ENCODE measurements around the gene FUZ.

The FUZ gene, protein sequence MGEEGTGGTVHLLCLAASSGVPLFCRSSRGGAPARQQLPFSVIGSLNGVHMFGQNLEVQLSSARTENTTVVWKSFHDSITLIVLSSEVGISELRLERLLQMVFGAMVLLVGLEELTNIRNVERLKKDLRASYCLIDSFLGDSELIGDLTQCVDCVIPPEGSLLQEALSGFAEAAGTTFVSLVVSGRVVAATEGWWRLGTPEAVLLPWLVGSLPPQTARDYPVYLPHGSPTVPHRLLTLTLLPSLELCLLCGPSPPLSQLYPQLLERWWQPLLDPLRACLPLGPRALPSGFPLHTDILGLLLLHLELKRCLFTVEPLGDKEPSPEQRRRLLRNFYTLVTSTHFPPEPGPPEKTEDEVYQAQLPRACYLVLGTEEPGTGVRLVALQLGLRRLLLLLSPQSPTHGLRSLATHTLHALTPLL

DNA sequence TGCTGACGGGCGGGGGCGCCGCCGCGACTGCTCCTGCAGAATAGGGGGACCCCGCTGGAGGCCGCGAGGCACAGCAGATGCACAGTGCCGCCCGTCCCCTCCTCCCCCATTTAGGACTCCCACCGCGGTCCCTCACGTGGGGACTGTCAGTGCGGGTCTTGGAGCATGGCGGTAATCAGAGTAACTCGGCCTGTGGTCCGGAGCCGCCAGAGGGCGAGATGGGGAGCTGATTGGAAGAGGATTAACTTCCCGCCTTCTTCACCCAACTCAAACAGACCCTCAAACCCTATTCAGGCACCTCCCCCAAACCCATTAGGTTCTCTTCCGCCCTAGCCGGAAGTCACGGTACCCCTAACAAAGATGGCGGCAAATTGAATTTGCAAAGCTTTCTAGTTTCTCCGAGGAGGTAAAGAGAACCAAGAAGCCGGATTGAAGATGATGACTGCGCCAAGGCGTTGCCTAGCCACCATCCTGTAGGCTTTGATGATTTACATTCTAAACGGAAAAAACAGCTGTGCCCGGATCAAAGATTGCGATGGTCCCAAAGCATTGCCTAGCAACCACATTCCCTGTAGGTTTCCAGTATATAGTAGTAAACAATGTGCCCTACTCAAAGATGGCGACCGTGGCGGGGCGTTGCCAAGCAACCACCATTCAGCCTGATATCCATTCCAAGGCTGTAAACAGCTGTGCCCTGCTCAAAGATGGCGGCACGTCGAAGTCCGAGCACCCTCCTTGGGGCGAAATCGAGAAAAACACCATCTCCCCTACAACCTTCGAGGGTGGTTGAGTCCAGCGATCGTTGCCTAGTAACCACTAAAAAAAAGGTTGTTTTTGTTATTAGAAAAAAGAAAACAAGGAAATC lies at the start of gene FUZ:
FUZ (minus strand) TSS at position 296 of the 865 bp plus-strand sequence; CDS start at position 110, 186 bp downstream.
- peak; percentile 97 for DNase-seq

DNA sequence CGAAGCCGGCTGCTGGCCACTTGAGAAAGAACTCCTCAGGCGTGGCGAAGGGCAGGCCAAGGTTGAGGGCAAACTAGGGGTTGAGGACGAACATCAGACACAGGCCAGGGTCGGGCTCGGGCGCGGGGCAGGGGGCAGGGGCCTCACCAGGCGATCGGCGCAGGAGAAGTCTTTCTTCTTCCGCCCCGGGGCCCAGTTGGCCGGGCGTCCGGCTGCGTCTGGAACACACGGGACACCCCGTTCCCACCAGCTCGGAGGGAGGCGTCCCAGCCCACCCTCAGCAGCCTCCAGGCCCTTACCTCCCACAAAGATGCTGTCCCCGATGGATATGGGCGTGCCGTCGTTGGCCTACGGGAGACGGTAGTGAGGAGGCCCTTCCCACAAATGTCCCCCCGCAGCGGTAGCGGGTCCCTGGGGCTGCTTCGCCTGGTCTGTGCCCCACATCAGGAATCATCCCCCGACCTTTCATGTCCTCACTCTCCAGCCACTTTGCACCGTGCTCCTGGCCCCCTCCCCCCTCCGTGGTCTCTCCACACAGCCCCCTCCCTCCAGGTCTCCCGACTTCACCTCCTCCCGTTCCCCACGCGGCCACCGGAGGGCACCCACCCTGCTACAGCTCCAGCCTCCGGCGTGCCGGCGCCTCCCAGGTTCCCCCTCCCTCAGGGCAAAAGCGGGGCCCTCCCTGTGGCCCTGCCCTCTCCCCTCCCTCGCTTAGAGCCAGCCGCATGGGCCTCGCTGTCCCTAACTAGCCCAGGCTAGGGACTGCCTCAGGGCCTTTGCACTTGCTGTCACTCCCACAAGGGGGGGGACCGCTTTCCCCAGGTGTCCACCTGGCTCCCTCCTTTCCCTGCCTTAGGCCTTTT lies 49.5 kb upstream of the FUZ start:
- DNase-seq = no peak

DNA sequence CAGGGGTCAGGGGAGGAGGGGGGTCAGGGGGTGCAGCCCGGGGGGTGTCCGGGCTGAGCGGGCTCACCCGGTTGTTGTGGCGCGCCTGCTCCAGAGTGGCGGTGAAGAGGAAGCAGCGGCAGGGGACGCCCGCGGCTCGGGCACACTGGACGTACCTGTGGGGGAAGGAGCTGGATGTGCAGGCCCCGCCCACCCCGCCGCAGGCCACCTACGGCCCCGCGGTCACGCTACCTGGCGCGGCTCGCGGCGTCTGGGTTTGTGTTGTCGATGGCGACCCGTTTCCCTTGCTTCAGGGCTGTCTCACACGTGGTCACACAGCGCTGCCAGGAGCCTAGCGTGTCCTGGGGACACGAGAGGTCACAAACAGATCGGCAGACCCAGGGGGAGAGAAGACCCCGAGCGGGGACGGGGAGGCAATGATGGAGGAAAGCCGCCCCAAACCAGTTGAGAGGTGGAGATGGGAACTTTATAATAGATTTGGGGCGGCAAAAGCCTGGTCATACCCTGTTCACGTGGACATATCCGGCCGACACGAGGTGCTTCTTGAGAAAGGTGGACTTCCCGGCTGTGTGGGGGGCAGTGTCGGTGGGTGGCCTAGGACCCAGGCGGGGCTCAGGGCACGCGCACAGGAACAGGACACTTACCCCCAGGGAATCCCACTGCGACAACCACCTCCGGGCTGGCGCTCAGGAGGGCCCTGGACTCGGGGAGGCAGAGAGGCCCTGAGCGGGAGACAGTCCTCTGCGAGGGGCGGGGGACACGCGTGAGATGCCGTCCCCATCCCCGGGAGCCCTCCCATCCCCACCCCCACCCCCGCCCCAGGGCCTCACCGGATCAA lies 48.7 kb upstream of the FUZ start:
- no peak for DNase-seq

DNA sequence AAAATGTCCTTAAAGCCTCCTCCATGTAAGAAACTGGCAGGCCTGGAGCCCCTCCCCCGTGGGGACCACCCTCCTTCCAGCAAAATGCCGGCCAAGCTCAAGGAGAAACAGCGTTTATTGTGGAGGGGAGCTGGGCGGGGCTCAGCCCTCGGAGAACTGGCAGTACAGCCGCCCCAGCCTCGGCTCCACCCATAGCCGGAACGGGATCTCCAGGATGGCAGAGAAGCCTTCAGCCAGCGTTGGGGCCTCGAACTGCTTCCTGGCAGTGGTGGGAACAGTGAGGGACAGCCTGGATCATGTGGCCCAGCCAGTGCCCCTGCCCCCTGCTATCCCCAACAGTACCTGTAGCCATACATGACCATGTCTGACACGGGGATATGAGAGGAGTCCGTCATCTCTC lies 48.0 kb upstream of the FUZ start:
- DNase-seq = no peak

DNA sequence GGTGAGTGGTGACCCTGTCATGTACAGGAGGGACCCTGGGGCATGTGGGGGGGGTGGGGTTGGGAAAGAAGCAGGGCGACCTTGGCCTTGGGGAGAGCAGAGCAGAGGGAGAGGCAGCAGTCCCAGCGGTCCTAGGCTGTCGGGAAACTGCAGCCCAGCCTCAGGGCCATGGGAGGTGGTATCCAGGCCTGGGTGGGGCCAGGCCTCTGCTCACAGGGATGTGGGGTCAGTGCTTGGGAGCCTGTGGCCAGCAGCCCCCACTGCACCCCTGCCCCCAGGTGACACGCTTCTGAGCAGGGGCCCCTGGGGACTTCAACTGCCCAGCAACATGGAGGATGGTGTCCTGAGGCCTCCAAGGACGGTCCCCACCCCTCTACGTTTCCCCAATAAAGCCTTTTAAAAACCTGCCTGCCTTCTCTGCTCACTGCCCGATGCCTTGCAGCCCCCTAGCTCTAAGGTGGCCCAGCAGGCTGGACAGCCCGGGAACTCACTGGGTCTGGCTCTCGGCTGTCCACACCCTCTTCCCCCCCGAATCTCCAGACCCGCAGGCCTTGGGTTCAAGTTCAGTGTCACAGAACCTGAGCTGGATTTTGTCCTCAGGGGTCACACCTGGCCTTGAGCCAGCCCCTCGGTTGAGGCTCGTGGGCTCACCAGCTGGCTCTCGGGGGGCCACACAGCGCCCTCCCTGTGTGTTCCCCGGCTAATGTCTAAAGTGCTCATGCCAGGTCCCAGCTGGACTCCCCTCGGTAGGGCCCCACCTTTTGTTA lies 47.4 kb upstream of the FUZ start:
- no peak for DNase-seq

DNA sequence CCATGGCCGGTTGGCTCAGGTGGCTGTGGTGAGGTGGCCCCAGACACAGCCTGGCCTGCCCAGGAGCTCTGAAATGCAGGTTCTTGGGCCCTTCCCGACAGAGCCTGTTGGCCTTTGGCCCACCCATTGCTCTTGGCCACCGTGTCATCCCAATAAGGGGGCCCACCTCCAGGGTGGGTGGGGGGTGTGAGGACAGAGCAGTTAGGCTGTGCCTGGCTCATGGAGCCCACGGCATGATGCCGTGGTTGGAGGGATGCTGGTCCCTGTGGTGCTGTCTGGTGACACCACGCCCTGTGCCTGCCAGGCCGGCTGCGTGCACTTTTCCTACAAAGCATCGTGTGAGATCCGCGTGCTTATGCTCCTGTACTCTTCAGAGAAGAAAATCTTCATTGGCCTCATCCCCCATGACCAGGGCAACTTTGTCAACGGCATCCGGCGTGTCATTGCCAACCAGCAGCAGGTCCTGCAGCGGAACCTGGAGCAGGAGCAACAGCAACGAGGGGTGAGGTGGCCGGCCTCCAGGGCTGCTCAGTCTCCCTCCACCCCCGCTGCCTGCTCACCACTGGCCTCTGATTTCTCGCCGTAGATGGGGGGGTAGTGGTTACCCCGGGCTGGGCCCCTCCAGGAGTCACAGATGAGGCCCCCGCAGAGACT lies 46.7 kb upstream of the FUZ start:
- DNase-seq = no peak

DNA sequence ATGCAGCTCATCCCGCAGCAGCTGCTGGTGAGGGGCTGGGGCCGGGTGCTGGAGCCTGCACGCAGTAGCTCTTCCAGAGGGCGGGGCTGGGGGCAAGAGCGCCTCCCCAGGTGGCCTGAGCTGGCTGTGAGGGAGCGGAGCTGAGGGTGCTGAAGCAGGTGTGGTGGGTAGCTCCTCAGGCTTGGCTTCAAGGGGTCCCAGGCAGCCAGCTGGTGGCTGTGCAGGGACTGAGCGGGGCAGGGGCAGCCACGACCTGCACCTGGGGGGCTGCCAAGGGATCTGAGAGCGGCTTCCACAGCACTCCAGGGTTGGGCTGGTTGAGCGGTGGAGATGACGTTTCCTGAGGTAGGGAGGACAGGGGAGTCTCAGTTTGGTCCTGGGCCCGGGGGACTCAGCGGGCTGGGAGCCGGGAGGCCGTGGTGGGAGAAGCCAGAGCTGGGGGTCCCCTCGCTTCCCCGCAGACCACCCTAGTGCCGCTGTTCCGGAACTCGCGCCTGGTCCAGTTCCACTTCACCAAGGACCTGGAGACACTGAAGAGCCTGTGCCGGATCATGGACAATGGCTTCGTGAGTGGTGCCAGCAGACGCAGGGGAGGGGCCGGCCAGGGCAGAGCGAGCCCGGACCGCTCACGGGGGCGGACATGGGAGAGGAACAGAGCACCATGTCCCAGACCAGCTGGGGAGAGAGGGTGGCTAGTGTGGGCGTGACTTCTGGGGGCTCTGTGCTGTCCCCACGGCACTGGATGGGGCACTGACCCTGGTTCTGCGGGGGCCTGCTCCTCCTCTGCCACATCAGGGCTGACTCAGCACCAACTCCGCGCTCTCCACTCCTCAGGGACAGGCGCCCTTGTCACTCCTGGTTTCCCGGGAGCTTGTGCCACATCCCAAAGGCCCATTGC lies 45.2 kb upstream of the FUZ start:
- DNase-seq = no peak

DNA sequence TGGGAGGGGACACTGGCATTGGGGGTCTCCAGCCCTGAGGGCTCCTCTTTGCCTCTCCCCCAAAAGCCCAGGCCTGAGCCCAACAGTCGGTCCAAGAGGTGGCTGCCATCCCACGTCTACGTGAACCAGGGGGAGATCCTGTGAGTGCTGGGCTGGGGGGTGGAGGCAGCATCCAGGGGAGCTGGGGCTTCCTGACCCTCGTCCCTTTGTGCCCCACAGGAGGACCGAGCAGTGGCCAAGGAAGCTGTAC lies 44.7 kb upstream of the FUZ start:
- DNase-seq = no peak

DNA sequence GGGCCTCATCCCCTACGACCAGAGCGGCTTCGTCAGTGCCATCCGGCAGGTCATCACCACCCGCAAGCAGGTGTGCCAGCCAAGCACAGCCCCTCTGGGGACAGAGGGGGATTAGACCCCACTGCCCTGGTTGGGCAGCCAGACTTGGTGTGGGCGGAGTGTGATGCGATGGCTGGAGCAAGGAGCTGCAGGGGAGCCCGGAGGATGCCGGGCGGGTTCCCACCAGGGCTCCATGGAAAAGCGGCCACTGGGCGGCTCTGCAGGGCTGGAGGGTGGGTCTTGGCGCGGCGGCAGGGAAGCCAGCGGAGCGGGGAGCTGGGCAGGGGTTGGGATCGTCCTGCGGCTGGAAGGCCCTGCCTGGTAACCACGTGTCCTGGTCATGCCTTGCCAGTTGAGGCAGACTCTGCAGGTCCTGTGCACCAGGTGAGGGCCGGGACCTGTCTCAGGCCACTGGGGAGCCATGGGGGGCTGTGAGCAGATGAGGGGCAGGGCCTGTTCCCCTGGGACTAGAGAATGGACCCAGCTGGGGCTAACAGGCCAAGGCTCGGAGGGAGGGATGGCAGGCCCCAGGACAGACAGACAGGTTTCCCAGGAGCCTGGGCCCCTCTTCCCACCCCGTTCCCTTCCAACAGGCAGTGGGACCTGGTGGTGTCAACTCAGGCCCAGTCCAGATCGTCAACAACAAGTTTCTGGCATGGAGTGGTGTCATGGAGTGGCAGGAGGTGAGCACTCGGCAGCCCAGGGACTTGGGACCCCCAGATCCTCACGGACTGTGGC lies 44.2 kb upstream of the FUZ start:
- DNase-seq = no peak

DNA sequence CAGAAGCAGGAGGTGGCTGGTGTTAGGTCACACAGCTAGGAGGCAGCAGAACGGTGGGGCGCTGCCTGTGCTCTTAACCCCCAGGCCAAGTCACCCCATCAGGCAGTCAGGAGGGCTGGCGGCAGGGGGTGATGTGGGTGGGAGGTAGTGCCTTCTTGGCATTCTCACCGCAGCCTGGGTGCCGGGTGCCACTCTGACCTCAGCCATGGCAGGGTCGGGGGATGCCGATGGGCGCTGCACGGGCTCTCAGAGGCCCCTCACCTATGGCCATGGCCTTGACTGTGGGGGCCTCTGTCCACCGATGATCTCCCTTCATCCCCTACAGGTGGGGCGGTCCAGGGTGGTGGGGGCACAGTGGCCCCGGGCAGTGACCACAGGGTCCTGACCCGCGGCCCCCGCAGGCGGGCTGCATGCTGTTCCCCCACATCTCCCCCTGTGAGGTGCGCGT lies 43.5 kb upstream of the FUZ start:
- DNase-seq = no peak

DNA sequence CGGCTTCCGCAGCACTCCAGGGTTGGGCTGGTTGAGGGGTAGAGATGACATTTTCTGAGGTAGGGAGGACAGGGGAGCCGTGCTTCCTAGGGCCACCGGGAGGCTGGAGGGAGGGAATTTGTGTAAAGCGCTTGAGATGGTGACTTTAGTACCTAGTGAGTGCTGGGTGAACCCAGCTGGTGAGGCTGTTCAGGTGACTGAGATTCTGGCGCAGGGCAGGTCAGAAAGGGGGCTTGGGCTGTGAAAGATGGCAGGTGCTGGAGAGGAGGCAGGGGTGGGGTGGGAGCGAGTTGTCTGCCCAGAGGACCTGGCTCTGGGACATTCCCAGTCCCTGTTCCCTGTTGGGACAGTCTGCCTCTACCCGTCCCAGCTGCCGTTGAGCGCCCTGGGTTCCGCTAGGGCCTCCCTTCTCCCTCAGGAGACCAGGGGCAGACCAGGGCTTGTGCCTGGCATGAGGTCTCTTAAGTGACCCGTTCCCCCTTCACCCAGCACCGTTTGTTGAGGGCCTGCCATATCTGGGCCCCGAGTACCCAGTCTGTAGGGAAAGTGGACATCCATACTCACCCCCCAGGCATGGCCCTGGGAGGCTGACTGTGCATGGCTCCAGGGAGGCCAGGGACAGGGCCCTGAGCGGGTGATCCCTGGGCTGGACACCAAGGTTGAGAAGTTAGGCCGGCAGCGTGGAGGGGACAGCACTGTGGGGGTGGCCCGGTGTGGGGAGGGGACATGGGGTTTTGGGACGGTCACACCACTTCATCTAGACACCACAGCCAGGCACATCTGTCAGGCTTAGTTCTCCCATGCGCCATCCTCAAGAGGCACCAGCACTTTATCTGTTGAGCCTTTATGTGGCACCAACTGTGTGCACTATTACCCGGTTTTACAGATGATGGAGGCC lies 42.8 kb upstream of the FUZ start:
- DNase-seq = no peak

DNA sequence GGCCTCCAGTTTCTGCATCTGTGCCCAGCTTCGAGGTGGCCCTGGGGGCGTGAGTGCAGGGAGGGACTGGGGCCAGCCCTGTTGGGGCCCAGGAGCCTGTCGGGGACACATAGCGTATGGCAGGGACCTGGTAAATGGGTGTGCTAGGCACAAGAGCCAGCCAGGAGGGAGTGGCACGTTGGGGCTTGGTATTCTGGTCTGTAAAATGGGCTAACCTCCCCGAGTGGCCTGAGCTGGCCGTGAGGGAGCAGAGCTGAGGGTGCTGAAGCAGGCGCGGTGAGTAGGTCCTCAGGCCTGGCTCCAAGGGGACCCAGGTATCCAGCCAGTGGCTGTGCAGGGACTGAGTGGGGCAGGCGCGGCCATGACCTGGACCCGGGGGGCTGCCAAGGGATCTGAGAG lies 42.2 kb upstream of the FUZ start:
- no peak for DNase-seq

DNA sequence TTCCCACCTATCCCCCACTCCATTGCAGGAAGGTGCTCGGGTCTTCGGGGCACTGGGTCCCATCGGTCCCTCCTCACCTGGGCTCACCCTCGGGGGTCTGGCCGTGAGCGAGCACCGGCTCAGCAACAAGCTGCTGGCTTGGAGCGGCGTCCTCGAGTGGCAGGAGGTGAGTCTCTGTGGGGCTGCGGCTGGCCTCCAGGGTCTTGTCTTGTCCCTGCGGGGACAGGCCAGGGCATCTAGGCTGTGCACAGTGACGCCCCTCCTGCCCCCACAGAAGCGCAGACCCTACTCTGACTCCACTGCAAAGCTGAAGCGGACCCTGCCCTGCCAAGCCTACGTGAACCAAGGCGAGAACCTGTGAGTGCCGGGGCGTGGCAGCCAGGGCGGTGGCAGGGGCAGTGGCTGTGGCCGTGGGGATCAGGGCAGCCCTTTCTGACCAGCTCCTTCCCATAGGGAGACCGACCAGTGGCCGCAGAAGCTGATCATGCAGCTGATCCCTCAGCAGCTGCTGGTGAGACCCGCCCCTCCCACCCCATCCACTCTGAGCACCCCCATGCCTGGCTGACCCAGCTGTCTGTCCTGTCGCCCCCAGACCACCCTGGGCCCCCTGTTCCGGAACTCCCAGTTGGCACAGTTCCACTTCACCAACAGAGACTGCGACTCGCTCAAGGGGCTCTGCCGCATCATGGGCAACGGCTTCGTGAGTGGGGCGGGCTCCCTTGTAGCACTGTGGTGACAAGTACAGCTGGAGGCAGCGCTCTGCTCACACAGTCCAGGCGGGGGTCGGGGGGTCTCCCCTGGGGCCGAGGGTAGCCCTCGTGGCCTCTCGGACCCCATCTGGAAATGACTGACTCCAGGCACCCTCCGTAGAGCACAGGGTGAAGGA lies 41.5 kb upstream of the FUZ start:
- no peak for DNase-seq

DNA sequence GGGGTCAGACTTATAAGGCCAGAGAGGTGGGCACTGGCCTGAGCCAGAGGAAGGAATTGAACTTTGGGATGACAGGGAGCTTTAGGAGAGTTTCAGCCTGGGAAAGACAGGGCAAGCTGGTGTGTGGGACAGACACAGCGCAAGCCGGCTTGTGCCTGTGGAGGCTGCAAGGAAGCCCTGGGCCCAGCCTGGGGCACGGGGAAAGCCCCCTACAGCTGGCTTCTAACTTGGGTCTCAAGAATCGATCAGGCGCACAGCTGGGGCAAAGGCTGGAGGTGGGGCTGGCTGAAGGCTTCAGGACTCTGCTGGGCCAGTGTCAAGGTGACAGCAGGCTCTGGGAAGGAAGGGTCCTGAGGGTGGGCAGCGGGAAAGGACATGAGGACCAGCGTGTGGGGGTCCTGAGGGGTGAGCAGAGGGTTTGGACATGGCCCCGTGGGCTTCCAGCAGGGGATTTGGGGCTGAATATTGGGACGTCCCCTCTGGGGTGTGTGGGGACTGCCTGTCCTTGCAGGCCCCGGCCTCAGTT lies 40.8 kb upstream of the FUZ start:
- no peak for DNase-seq

DNA sequence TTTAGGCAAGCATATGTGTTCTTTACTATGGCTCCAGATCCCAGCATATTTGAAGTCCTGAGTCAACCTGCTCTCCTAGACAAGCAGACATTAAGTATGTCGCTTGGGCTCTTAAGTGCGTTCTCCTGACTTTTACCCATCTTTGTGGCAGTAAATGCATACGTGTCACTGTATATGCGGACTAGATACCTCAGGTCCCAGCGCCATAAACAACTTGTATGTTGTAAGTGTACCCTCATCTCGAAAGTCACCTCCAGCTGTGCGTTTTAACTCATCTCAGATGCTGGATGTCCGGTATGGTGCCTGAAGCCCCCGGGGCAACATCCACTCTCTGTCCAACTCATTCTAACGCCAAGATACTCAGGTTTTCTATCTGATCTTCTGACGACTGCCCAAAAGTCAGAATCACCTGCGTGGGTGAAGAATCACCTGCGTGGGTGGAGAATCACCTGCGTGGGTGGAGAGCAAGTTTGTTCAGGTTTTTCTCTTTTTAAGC lies 39.6 kb upstream of the FUZ start:
- DNase-seq = no peak

DNA sequence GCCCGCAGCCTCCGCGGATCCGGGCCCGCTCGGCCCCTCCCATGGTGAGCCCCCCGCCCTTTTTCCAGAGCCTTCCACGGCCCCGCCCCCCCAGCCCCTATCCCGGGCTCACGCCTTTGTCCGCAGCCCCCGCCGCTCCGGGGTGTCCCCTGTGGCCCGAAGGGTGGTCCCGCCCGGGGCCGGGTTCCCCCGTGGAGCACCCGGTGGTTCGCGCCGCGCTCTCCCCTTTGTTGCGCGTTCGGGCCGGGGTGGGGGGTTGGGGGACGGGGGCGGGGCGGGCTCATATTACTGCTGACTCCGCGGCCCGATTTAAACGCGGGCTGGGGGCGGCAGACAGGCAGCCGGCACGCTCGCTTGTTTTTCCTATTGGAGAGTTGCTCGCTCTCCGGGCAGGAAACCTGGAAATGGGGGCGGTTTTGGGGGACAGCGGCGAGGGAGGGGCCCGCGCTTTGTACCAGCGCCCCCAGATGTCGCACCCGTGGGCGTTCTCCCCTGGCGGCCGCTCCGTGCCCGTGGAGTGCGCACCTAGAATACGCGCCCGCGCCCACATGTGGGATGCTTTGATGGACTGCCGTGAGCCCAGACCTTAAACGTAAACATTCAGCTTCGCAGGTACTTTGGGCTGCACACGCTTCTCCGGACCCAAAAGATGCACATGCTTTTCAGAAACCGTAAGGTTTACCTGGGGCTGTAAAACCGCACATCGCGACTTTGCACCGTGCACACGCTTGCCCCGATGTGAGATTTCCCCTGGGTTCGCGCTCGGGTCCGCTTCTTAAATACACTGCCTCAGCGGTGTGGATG lies 38.6 kb upstream of the FUZ start:
- no peak for DNase-seq
